SH-SY5Y (cell line): Measurements from ENCODE around the gene ROBO1.

Experiments used
- GATA2 ChIP-seq: IDR thresholded peaks from 2 replicates; pipeline ENCODE4 v1.6.1; 2011; ENCODE audit warnings: mild to moderate bottlenecking, low read depth, low read length
- GATA3 ChIP-seq: IDR thresholded peaks from 2 replicates; pipeline ENCODE4 v1.6.1; 2011; ENCODE audit warnings: low read depth, mild to moderate bottlenecking, low read length, moderate library complexity

- peak; percentile 52; the same call in 1 of the 2 replicates for TF ChIP-seq GATA2
- peak; percentile 63 for TF ChIP-seq GATA3
These were observed 765.1 kb downstream of the ROBO1 start for GRCh38 chr3:79002465-79003372.
